ENCODE measurements around the gene KCNH8.

DNA sequence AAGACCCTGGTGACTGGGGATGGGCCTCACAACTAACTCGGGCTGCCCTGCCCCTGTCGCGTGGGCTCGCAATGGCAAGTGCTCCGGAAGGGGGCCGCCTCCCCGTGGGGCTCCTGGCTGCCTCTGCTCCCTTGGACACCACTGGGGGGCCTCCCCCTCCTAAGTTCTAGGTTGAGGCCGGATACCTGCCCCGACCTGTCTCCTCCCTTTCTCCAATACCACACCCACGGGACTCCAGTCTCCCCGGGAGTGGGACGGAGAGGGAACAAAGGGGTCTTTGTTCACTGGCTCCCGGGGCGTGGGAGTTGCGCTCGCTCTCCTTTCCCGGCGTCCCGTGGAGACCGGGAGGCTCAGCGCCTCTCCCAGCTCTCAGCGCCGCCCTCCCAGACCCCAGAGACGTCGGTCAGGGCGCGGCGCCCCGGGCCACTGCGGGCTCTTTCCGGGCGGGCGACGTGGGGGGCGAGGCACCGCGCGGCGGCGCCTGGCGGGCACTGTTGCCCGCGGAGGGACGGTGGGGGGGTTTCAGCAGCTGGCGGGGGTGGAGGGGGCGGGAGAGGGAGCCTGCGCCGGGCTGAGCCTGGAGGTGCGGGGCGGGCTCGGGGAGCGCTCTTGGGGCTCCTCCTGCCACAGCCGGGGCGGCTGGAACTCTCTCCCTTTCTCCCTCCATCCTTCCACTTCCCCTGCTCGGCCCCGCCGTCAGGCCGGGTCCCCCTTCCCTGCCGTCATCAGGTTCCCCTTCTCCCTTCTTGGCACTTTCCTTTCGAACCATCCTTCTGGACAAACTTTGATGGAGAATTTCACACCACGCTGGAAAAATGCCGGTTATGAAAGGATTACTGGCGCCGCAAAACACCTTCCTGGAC, at the start of gene KCNH8:
- TF ChIP-seq SP1 (IDR thresholded peaks at IDR 0.05), result no peak
- no peak for TF ChIP-seq TARDBP (IDR thresholded peaks at IDR 0.05)
- no peak for TF ChIP-seq FOXM1 (IDR thresholded peaks at IDR 0.05; ENCODE audit: borderline replicate concordance)
- TF ChIP-seq FOXA1 (IDR thresholded peaks at IDR 0.05), result no peak
- TF ChIP-seq ELF4 (IDR thresholded peaks at IDR 0.05), result no peak
- TF ChIP-seq L3MBTL2 (conservative IDR thresholded peaks at IDR 0.05), result no peak
- no peak for TF ChIP-seq FOXK2 (IDR thresholded peaks at IDR 0.05)
- no peak for TF ChIP-seq NFRKB (IDR thresholded peaks at IDR 0.05)
- TF ChIP-seq, protein P1, sequence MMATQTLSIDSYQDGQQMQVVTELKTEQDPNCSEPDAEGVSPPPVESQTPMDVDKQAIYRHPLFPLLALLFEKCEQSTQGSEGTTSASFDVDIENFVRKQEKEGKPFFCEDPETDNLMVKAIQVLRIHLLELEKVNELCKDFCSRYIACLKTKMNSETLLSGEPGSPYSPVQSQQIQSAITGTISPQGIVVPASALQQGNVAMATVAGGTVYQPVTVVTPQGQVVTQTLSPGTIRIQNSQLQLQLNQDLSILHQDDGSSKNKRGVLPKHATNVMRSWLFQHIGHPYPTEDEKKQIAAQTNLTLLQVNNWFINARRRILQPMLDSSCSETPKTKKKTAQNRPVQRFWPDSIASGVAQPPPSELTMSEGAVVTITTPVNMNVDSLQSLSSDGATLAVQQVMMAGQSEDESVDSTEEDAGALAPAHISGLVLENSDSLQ (IDR thresholded peaks at IDR 0.05), result no peak
- TF ChIP-seq ARNT (IDR thresholded peaks at IDR 0.05), result no peak
- no peak for TF ChIP-seq BHLHE40 (IDR thresholded peaks at IDR 0.05; ENCODE audit: borderline replicate concordance)
- TF ChIP-seq LEF1 (IDR thresholded peaks at IDR 0.05; ENCODE audit: borderline replicate concordance), result no peak
- no peak for TF ChIP-seq SUZ12 (IDR thresholded peaks at IDR 0.05)
